DOHH2 (cell line): ENCODE data around the gene RPN1.

Experiments
- H3F3A ChIP-seq: fragments of 200-600 bp; sonication (generic), shearing (Covaris generic); 2 replicates; pipeline ENCODE4 v1.6.0; 2016; ENCODE audit warnings: antibody characterized with exemption, mild to moderate bottlenecking; ENCODE audit not compliant: control insufficient read depth, insufficient read depth
- H3K27ac ChIP-seq: fragments of 200-600 bp; sonication (generic); 2 replicates; pipeline ENCODE4 v1.5.1; 2014; ENCODE audit warnings: low read depth, mild to moderate bottlenecking, low read length, moderate library complexity
- H3K27me3 ChIP-seq: fragments of 200-600 bp; sonication (generic); 2 replicates; pipeline ENCODE4 v1.6.1; 2014; ENCODE audit warnings: mild to moderate bottlenecking, low read length, mixed read lengths; ENCODE audit not compliant: control insufficient read depth
- H3K36me3 ChIP-seq: fragments of 200-600 bp; sonication (generic); 2 replicates; pipeline ENCODE4 v1.6.1; 2014; ENCODE audit warnings: mild to moderate bottlenecking, low read length, moderate library complexity, mixed read lengths; ENCODE audit not compliant: control insufficient read depth
- H3K4me1 ChIP-seq: fragments of 200-600 bp; sonication (generic); 2 replicates; pipeline ENCODE4 v1.6.1; 2014; ENCODE audit warnings: mild to moderate bottlenecking, low read length, mixed read lengths; ENCODE audit not compliant: control insufficient read depth
- H3K4me2 ChIP-seq: fragments of 200-600 bp; sonication (generic); 2 replicates; pipeline ENCODE4 v1.6.0; 2014; ENCODE audit warnings: mild to moderate bottlenecking, low read length, moderate library complexity
- H3K4me3 ChIP-seq: fragments of 200-600 bp; sonication (generic); 2 replicates; pipeline ENCODE4 v1.5.1; 2014; ENCODE audit warnings: mild to moderate bottlenecking, low read length, mixed read lengths
- H3K79me2 ChIP-seq: fragments of 200-600 bp; sonication (generic); 2 replicates; pipeline ENCODE4 v1.6.1; 2014; ENCODE audit warnings: mild to moderate bottlenecking, low read length, mixed read lengths; ENCODE audit not compliant: control insufficient read depth
- H3K9me2 ChIP-seq: fragments of 200-600 bp; sonication (generic); replicated peaks from 2 replicates; pipeline ENCODE4 v1.6.1; 2014; ENCODE audit warnings: mild to moderate bottlenecking, low read length, mixed read lengths; ENCODE audit not compliant: control insufficient read depth
- H3K9me3 ChIP-seq: fragments of 200-600 bp; sonication (generic); 2 replicates; pipeline ENCODE4 v1.6.1; 2014; ENCODE audit warnings: antibody characterized with exemption, low read length, mixed read lengths; ENCODE audit not compliant: control insufficient read depth, insufficient read depth
- H4K20me1 ChIP-seq: fragments of 200-600 bp; sonication (generic); 2 replicates; pipeline ENCODE4 v1.6.0; 2014; ENCODE audit warnings: low read depth, mild to moderate bottlenecking, antibody characterized with exemption, low read length, moderate library complexity; ENCODE audit not compliant: control insufficient read depth, insufficient read depth
- EZH2phosphoT487 ChIP-seq: fragments of 200-600 bp; sonication (generic); IDR thresholded peaks from 2 replicates; pipeline ENCODE4 v1.6.1; 2017; ENCODE audit warnings: borderline replicate concordance, mild to moderate bottlenecking, antibody characterized with exemption, low read length, moderate library complexity, mixed read lengths
- TF ChIP-seq, protein P1 (sequence below): fragments of 200-600 bp; sonication (generic); IDR thresholded peaks from one replicate; pipeline ENCODE4 v1.5.1; 2014; ENCODE audit warnings: antibody characterized with exemption, mild to moderate bottlenecking, low read depth, low read length; ENCODE audit not compliant: poor library complexity, severe bottlenecking

The RPN1 gene

DNA sequence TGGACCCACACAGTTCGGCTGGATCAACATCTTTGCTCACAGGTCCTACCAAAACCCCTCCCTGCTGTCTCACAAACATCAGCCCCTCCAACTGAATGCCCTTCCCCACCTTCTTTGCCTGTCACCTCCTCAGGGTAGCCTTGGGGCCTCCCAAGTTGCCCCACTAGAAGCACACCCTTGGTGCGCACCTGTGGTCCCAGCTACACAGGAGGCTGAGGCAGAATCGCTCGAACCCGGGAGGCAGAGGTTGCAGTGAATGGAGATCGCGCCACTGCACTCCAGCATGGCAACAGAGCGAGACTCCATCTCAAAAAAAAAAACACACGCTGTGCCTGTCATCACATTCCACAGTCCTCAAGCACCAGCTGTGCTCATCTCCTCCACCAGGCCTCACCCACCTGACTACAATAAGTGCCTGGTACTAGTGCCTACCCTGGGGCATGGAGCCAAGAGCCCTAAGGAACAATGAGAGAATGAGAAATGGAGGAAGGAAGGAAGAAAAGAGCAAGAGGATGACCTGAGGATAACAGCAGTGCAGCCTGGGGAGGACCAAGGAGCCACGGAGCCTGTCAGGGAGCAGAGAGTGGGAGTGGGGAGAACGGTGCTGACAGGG lies 26.0 kb downstream of the RPN1 start:
- peaks cover 1% of the 10 kb centered on the region; the same call in 1 of the 2 replicates for H3K4me1 ChIP-seq
- H3K27ac ChIP-seq, result no peak overlapping the region
- H3K36me3 ChIP-seq, result peaks cover 88% of the 10 kb centered on the region
- H3K9me2 ChIP-seq, result no peaks in the 10 kb centered on the region
- H3F3A ChIP-seq, result peaks cover 5% of the 10 kb centered on the region
- peaks cover 3% of the 10 kb centered on the region; the same call in 1 of the 2 replicates for H4K20me1 ChIP-seq
- H3K4me3 ChIP-seq, result no peak overlapping the region
- TF ChIP-seq, protein P1, sequence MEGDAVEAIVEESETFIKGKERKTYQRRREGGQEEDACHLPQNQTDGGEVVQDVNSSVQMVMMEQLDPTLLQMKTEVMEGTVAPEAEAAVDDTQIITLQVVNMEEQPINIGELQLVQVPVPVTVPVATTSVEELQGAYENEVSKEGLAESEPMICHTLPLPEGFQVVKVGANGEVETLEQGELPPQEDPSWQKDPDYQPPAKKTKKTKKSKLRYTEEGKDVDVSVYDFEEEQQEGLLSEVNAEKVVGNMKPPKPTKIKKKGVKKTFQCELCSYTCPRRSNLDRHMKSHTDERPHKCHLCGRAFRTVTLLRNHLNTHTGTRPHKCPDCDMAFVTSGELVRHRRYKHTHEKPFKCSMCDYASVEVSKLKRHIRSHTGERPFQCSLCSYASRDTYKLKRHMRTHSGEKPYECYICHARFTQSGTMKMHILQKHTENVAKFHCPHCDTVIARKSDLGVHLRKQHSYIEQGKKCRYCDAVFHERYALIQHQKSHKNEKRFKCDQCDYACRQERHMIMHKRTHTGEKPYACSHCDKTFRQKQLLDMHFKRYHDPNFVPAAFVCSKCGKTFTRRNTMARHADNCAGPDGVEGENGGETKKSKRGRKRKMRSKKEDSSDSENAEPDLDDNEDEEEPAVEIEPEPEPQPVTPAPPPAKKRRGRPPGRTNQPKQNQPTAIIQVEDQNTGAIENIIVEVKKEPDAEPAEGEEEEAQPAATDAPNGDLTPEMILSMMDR, result no peak
- TF ChIP-seq EZH2phosphoT487, result no peak
- no peaks in the 10 kb centered on the region for H3K9me3 ChIP-seq
- no peaks in the 10 kb centered on the region for H3K27me3 ChIP-seq
- H3K79me2 ChIP-seq, result peaks cover 44% of the 10 kb centered on the region
- H3K4me2 ChIP-seq, result no peak overlapping the region

DNA sequence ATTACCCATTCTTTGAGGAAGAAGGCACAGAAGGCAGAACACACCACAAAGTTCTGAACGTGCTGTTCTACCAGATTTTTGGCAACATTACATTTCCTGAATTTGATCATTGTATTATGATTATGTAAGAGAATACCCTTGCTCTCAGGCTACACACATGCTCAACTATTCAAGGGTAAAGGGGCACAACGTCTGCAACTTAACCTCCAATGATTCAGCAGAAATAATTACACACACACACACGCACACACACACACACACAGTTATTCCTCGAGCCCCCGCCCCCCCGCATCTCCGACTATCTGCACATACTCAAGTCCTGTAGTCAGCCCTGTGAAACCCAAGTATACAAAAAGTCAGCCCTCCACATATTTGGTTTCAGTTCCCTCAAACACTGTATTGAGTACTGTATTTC lies 26.8 kb downstream of the RPN1 start:
- Histone ChIP-seq H3K79me2 (peaks cover 44% of the 10 kb centered on the region), H3K36me3 (peaks cover 88% of the 10 kb centered on the region), H3K4me3 (no peak overlapping the region), H3F3A (peaks cover 13% of the 10 kb centered on the region), H3K9me2 (no peaks in the 10 kb centered on the region), H3K9me3 (no peaks in the 10 kb centered on the region), H3K4me1 (peaks cover 9% of the 10 kb centered on the region), H3K4me2 (no peak overlapping the region), H3K27me3 (no peaks in the 10 kb centered on the region), H3K27ac (no peak overlapping the region), H4K20me1 (peaks cover 3% of the 10 kb centered on the region; the same call in 1 of the 2 replicates)
- TF ChIP-seq, protein P1, result no peak
- TF ChIP-seq EZH2phosphoT487, result no peak

DNA sequence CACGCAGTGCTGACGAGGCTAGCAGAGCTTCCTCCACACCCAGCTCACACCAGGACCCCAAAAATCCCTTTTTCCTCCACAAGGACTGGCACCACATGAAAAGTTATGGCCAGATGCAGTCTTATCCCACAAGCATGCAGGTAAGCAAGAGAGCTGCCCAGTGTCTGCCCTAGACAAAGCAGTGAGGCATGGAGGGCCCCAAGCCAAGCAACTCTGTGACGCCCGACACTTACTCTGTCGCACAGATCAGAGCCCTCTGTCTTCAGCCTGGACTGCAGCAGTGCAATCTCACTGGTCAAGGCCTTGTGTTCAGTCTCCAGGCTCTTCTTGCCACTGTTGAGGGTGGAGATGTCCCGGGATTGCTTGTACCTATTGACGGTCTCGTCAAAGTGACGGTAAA lies 28.7 kb downstream of the RPN1 start:
- H4K20me1 ChIP-seq, result peaks cover 3% of the 10 kb centered on the region; the same call in 1 of the 2 replicates
- H3K79me2 ChIP-seq, result peaks cover 49% of the 10 kb centered on the region
- no peaks in the 10 kb centered on the region for H3K9me3 ChIP-seq
- no peaks in the 10 kb centered on the region for H3K9me2 ChIP-seq
- H3F3A ChIP-seq, result peaks cover 17% of the 10 kb centered on the region
- H3K27me3 ChIP-seq, result no peaks in the 10 kb centered on the region
- no peak overlapping the region for H3K27ac ChIP-seq
- H3K4me1 ChIP-seq, result peaks cover 21% of the 10 kb centered on the region
- TF ChIP-seq, protein P1, result no peak
- TF ChIP-seq EZH2phosphoT487, result no peak
- H3K4me2 ChIP-seq, result no peak overlapping the region
- H3K4me3 ChIP-seq, result no peak overlapping the region
- H3K36me3 ChIP-seq, result peaks cover 91% of the 10 kb centered on the region
